GM18498 (cell line): ENCODE results near the gene SHLD1.
"Not testable (repeated sequence)": the region's sequence is repeated elsewhere in the genome, so short reads cannot be mapped to it uniquely, and the experiment has no call there.

ENCODE experiments used
- ATAC-seq: cut with Tn5 transposase; IDR thresholded peaks from one replicate; pipeline ENCODE4 v1.9.1; 2021; ENCODE audit warnings: mild to moderate bottlenecking, moderate library complexity; ENCODE audit not compliant: unreplicated experiment

The SHLD1 gene

GRCh38 chr20:5735845-5736510, 14.2 kb upstream of the SHLD1 start:
- ATAC-seq, result no peak

- no peak for ATAC-seq
These were observed 12.6 kb upstream of the SHLD1 start for GRCh38 chr20:5737619-5737953.

- ATAC-seq, result no peak
These were observed 12.2 kb upstream of the SHLD1 start for GRCh38 chr20:5737966-5738365.

GRCh38 chr20:5740643-5741042, 9.6 kb upstream of the SHLD1 start:
- ATAC-seq, result not testable (repeated sequence)

- ATAC-seq, result no peak
These were observed 9.1 kb upstream of the SHLD1 start for GRCh38 chr20:5741089-5741488.

GRCh38 chr20:5742041-5742440, 8.2 kb upstream of the SHLD1 start:
- no peak for ATAC-seq

GRCh38 chr20:5745416-5746030, 4.7 kb upstream of the SHLD1 start:
- ATAC-seq, result no peak

GRCh38 chr20:5746064-5746463, 4.1 kb upstream of the SHLD1 start:
- no peak for ATAC-seq

GRCh38 chr20:5748246-5748645, 2.0 kb upstream of the SHLD1 start:
- ATAC-seq, result no peak

GRCh38 chr20:5749512-5749951, 669 bp upstream of the SHLD1 start:
- ATAC-seq, result not testable (repeated sequence)

- no peak for ATAC-seq
These were observed 1.7 kb downstream of the SHLD1 start for GRCh38 chr20:5751856-5752255.

- ATAC-seq, result no peak
These were observed 3.6 kb downstream of the SHLD1 start for GRCh38 chr20:5753814-5754213.

GRCh38 chr20:5757949-5758348, 7.7 kb downstream of the SHLD1 start:
- ATAC-seq, result no peak

GRCh38 chr20:5766085-5766764, 16.0 kb downstream of the SHLD1 start:
- no peak for ATAC-seq

- ATAC-seq, result peak; percentile 35
These were observed 17.4 kb downstream of the SHLD1 start for GRCh38 chr20:5767493-5768098.

- no peak for ATAC-seq
These were observed 20.2 kb downstream of the SHLD1 start for GRCh38 chr20:5770231-5770986.

GRCh38 chr20:5770987-5771318, 20.8 kb downstream of the SHLD1 start:
- peak; percentile 57 for ATAC-seq

GRCh38 chr20:5772704-5773103, 22.5 kb downstream of the SHLD1 start:
- ATAC-seq, result no peak

- no peak for ATAC-seq
These were observed 23.4 kb downstream of the SHLD1 start for GRCh38 chr20:5773589-5773988.

- ATAC-seq, result no peak
These were observed 25.9 kb downstream of the SHLD1 start for GRCh38 chr20:5776077-5776476.
